HG02973 (cell line): ENCODE results near the gene MRPS30.
"Not testable (repeated sequence)": the region's sequence is repeated elsewhere in the genome, so short reads cannot be mapped to it uniquely, and the experiment has no call there.

Source experiments
- ATAC-seq: cut with Tn5 transposase; IDR thresholded peaks from one replicate; pipeline ENCODE4 v1.9.1; 2021; ENCODE audit warnings: moderate library complexity; ENCODE audit not compliant: unreplicated experiment

MRPS30 gene

GRCh38 chr5:44808435-44809214 is at the start of gene MRPS30:
Gene MRPS30, plus strand, starts transcription at chr5:44808947. Its CDS starts 16 bp downstream, at chr5:44808963.
- ATAC-seq: peak; percentile 96

DNA sequence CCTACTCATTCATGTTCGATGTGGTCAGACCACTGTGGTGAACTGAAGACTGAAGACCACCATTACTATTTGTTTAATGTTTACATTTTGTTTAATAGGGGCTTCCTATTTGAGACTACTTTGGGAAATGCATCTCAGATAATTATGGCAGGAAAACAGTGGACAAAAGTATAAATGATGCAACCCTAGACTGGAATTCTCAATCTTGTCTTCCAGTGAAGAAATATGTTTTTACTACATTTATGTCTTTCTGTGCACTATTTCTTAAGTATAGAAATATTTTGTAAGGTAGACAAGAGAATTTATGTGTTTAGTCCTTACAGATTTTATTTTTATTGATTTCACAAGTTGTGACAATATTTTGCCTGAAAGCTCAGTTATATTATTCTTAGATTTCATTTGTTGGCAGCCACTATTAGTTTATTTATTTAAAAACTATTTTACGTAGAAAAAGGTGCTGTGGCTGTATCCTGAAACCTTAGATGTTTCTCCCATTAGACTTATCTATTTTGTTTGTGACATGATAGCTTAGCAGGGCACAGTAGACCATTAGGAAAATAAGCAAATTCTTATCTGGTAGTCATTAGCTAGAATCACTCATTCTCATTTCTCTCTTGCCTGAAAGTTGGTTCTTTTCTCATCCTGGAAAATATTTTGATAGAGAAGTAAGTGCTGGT is 39.4 kb upstream of the MRPS30 start:
- no peak for ATAC-seq

DNA sequence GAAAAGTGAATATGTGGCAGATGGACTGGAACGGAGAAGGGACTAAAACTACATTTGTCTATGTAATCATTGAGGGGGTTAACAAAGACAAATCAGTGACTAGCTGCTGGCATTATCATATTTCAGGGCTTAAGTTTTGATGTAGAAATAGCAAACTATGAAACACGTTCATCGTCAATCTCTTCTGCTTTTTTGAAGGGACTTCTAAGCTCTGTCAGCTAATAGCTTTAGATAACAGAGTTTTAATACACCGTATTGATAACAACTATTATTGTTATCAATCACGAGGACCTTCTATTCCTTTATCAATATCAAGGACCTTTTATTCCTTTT is 38.9 kb upstream of the MRPS30 start:
- no peak for ATAC-seq

DNA sequence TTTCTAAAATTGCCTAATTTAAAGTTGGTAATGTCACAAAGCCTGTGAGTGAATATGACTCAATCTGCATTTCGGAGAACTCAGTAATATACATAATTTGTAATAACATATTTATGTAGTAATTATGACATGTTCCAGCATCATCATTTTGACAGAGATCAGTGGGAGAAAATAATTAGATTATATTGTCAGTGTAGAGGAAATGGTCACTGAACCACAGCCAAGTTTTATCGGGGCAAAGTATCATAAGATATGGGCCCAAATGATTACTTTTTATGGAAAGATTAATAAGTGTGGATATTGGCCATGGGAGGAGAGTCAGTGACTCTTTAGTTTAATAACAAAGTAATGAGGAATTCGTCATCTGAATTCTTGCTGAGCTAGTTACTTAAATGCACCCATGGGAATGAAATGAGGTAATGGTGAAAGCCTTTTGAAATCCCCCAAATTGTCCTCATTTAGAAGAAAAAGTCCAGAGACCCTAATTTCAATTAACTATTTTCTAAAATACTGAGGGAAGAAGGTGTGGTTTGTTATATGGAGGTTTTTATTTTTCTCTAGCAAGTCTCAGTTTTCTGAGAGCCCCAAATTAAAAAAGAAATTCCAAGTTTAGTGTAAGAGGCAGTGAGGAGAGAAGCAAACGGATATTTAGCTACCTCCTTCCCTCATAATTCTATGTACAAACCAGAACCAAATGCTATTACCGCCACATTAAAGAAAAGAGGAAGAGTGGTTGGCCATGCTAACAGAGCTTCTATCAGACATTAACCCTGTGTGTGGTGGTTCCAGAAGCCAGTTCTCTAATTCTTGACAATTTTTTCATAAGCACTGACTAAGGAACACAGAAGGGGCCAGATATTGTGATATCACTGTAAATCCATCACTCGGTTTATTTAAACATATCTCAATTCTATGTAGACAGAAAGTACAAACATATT is 37.7 kb upstream of the MRPS30 start:
- ATAC-seq: no peak

- not testable (repeated sequence) for ATAC-seq
These were observed 36.4 kb upstream of the MRPS30 start for GRCh38 chr5:44772397-44772796.

DNA sequence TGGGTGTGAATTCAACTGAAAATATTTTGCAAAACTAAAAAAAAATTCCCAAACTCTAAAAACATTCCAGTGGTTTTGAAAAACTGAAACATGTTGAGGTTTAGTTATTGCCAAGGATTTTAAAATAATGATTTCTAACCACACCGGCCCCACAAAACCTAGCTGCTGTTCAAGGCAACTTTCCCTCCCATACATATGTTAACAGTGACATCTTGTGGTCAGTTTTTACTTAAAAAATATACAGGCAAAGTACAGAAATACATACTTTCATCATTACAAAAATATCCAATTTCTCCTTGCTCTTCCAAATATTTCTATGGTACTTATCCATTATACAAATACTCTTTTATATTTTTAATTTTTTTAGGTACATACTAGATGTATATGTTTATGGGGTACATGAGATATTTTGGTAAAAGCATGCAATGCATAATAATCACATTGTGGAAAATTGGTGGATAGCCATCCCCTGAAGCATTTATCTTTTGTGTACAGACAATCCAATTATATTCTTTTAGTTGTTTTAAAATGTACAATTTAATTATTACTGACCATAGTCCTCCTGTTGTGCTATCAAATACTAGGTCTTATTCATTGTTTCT is 34.4 kb upstream of the MRPS30 start:
- peak; percentile 63 for ATAC-seq

GRCh38 chr5:44779167-44779566 is 29.6 kb upstream of the MRPS30 start:
- no peak for ATAC-seq

DNA sequence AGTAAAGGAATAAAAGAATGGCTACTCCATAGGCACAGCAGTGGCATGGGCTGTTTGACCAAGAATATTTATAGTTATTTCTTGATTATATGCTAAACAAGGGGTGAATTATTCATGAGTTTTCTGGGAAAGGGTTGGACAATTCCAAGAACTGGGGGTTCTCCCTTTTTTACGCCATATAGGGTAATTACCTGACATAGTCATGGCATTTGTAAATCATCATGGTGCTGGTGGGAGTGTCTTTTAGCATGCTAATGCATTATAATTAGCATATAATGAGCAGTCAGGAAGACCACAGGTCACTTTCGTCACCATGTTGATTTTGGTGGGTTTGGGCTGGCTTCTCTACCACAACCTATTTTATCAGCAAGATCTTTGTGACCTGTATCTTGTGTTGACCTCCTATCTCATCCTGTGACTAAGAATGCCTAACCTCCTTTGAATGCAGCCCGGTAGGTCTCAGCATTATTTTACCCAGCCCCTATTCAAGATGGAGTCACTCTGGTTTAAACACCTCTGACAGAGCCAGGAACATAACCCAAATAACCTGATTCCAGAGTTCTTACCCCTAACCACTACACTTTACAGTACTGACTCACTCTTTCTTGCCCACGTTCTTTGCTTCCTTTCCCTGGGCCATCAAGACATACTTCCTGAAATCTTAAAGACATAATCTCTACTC is 25.0 kb upstream of the MRPS30 start:
- ATAC-seq: no peak

GRCh38 chr5:44787731-44788130 is 21.0 kb upstream of the MRPS30 start:
- ATAC-seq: no peak

DNA sequence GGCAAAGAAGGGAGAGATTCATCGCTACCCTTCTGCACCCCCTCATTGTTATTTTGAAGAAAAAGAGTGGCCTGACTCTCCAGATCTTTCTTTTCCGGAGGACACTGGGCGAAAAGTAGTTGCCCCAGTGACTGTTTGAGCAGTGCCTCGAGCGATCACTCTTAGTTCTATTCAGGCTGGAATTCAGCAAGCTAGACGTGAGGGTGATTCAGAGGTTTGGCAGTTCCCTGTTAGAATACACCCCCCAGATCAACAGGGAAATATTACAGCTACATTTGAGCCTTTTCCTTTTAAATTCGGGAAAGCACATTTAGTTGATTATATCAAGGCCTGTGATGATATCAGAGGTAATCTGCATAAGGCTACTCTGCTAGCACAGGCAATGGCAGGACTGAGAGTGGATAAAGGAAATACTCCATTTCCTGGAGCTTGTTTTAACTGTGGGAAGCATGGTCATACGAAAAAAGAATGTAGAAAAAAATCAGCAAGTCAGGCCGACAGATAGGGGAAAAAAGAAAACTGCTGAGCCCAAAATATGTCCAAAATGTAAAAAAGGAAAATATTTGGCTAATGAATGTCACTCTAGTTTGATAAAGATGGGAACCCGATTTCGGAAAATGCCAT is 19.3 kb upstream of the MRPS30 start:
- not testable (repeated sequence) for ATAC-seq

- not testable (repeated sequence) for ATAC-seq
These were observed 16.6 kb upstream of the MRPS30 start for GRCh38 chr5:44792031-44792673.

- ATAC-seq: no peak
These were observed 14.4 kb upstream of the MRPS30 start for GRCh38 chr5:44794371-44794770.

DNA sequence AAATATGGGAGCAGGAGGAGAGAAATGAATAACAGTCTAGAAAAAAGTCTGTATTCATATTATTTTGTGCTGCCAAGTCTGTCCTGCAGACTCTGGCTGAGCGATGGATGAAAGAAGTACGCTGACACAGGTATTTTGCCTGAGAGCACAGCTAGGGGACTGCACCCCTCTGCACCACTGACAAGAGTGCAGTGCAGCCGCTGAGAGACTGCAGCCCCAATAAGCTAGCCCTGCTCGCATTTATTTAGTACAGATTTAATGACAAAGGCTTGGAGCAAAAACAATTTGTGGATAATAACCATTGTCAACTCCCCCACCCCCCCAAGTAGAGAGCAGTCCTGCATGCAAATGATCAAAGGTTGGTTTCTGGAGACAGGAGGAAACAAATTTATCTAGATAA is 13.3 kb upstream of the MRPS30 start:
- ATAC-seq: no peak

GRCh38 chr5:44797841-44798240 is 10.9 kb upstream of the MRPS30 start:
- no peak for ATAC-seq

DNA sequence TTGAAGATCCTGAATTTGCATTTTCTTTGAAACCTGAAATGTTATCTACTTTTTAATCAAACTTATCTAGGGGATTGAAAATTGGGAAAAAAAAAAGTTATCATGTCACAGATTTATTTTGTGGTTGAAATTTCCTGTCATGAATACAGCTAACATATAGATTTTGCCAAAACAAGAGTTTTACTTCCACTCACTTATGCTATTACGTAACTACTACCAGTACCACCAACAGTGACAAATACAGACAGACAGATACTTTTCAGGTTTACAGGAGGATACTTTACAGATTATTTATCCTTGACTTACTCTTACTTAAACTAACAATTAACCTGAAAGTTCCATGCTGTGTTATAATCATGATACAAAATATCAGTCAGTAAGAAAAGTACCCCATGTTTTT is 6.8 kb upstream of the MRPS30 start:
- no peak for ATAC-seq

- no peak for ATAC-seq
These were observed 2.1 kb upstream of the MRPS30 start for GRCh38 chr5:44806608-44807007.

- ATAC-seq: no peak
These were observed 1.5 kb upstream of the MRPS30 start for GRCh38 chr5:44807269-44807668.

- peak; percentile 42 for ATAC-seq
These were observed 638 bp downstream of the MRPS30 start for GRCh38 chr5:44809215-44809955.

GRCh38 chr5:44809956-44810420 is 1.2 kb downstream of the MRPS30 start:
- no peak for ATAC-seq
